Left cardiac atrium (tissue), 4 donors: ENCODE measurements around the gene VPS72. TPM values are rescaled to one million over a fixed set of nuclear protein-coding genes. Genes with fewer than 3 reads are reported as not detected.
A peak's percentile ranks its signal among the peaks of the same experiment; 100 is the strongest.

Experiments
- ATAC-seq, 2 donors: fragments of 200-7000 bp; cut with Tn5 transposase; one replicate each; pipeline ENCODE4 v1.9.1; 2020; ENCODE audit warnings: mild to moderate bottlenecking in 2 of 2, moderate library complexity in 2 of 2
- DNase-seq: peaks from one replicate; pipeline ENCODE4 v3.0.0-alpha.2; 2020
- intact Hi-C, 2 donors: fragments of 100-400 bp; cut with DNase I; formaldehyde crosslinking; loops; one replicate each; pipeline versions ENCODE4 v1.14.1 to v1.15.1; 2022 to 2023
- total RNA-seq, 2 donors: library from RNA; stranded (reverse); fragmentation: NEBNext Ultra II Directional; extraction: Animal tissue kit (Norgen Biotek cat#: 25700); gene quantifications; one replicate each; pipeline ENCODE4 v1.2.1, GENCODE V29; 2021
- donor health status: DM: no; HTN: yes; CAD: no.
- donor health status: DM: no; HTN: yes; CAD: no; lungs with severe emphysema.
- donor health status: DM: yes; HTN: yes; CAD: no.
- donor health status: Dilated cardiomyopathy.

Gene VPS72
- total RNA-seq, 2 donors from 2014 or later: 38.3 to 48.4 TPM

GRCh38 chr1:151156515-151156819 lies 33.5 kb downstream of the VPS72 start, which contains the start of gene TNFAIP8L2:
Gene TNFAIP8L2, plus strand, starts transcription at chr1:151156649. Its CDS starts 2,049 bp downstream, at chr1:151158698.
- intact Hi-C loops: loop anchor here (2.0 to 5.0 kb wide), 3 partner anchors 56 to 129 kb away; no protein-coding TSS in a partner anchor
- DNase-seq (peak; percentile 64), ATAC-seq (peak; percentile 58 to 74)

GRCh38 chr1:151147665-151148064 lies 42.3 kb downstream of the VPS72 start:
- intact Hi-C loops: no loop called here

GRCh38 chr1:151147132-151147503 lies 42.9 kb downstream of the VPS72 start:
- peak in 1 of 2 donors; percentile 0 for ATAC-seq
- DNase-seq: no peak
- intact Hi-C loops: no loop called here

More at GRCh38 chr1:151147665-151148064, 42.3 kb downstream of the VPS72 start:
- no peak for DNase-seq
- ATAC-seq: no peak

- peak; percentile 96 for DNase-seq
- intact Hi-C loops: no loop called here
- peak; percentile 95 to 97 for ATAC-seq
Observed at GRCh38 chr1:151146412-151147131, 43.4 kb downstream of the VPS72 start, which contains the start of gene SEMA6C. Gene SEMA6C, minus strand, starts transcription at chr1:151146631. Its CDS starts 4,010 bp downstream, at chr1:151142621.

GRCh38 chr1:151146072-151146411 lies 44.0 kb downstream of the VPS72 start:
- intact Hi-C loops: no loop called here
- DNase-seq (no peak), ATAC-seq (peak; percentile 5 to 8)

- intact Hi-C loops: no loop called here
- ATAC-seq: peak; percentile 7 to 13
- DNase-seq: no peak
Observed at GRCh38 chr1:151145304-151146071, 44.5 kb downstream of the VPS72 start.

GRCh38 chr1:151144474-151145303 lies 45.3 kb downstream of the VPS72 start:
- intact Hi-C loops: no loop called here
- DNase-seq: no peak
- peak in 1 of 2 donors; percentile 4 for ATAC-seq

- intact Hi-C loops: no loop called here
- ATAC-seq (no peak), DNase-seq (no peak)
Observed at GRCh38 chr1:151143986-151144385, 46.0 kb downstream of the VPS72 start.

- intact Hi-C loops: no loop called here
- DNase-seq (no peak), ATAC-seq (peak in 1 of 2 donors; percentile 2)
Observed at GRCh38 chr1:151143057-151143435, 47.0 kb downstream of the VPS72 start.

- ATAC-seq: peak; percentile 2 to 7
Observed at GRCh38 chr1:151142411-151143056, 47.5 kb downstream of the VPS72 start.

GRCh38 chr1:151137789-151138188 lies 52.2 kb downstream of the VPS72 start:
- ATAC-seq (no peak), DNase-seq (no peak)
- intact Hi-C loops: no loop called here

More at GRCh38 chr1:151142411-151143056, 47.5 kb downstream of the VPS72 start:
- intact Hi-C loops: no loop called here
- no peak for DNase-seq

GRCh38 chr1:151135433-151136385 lies 54.3 kb downstream of the VPS72 start:
- intact Hi-C loops: no loop called here
- no peak for ATAC-seq

GRCh38 chr1:151134991-151135390 lies 55.0 kb downstream of the VPS72 start:
- ATAC-seq: no peak
- DNase-seq: no peak

More at GRCh38 chr1:151135433-151136385, 54.3 kb downstream of the VPS72 start:
- DNase-seq: no peak

GRCh38 chr1:151134396-151134795 lies 55.6 kb downstream of the VPS72 start:
- DNase-seq: no peak
- ATAC-seq: no peak
- intact Hi-C loops: no loop called here

More at GRCh38 chr1:151134991-151135390, 55.0 kb downstream of the VPS72 start:
- intact Hi-C loops: no loop called here

- intact Hi-C loops: no loop called here
- DNase-seq: no peak
- peak; percentile 14 to 54 for ATAC-seq
Observed at GRCh38 chr1:151133018-151133806, 56.8 kb downstream of the VPS72 start.

- DNase-seq (no peak), ATAC-seq (peak in 1 of 2 donors; percentile 3)
- intact Hi-C loops: no loop called here
Observed at GRCh38 chr1:151132335-151133017, 57.5 kb downstream of the VPS72 start.
